H9 (cell line): ENCODE data around the gene DNHD1. TPM values are rescaled to one million over a fixed set of nuclear protein-coding genes. Genes with fewer than 3 reads are reported as not detected.

Source experiments
- DNase-seq: peaks from one replicate; pipeline ENCODE4 v3.0.0-alpha.2; 2017
- H2AFZ ChIP-seq: one replicate; pipeline ENCODE4 v1.6.1; 2013; ENCODE audit warnings: mild to moderate bottlenecking, low read length, control low read depth, moderate library complexity
- H2AK5ac ChIP-seq: 2 replicates; pipeline ENCODE4 v1.6.1; 2013; ENCODE audit warnings: low read length, control low read depth, mixed read lengths; ENCODE audit not compliant: insufficient read length
- H2BK120ac ChIP-seq: one replicate; pipeline ENCODE4 v1.6.1; 2013; ENCODE audit warnings: low read depth, mild to moderate bottlenecking, low read length, control low read depth, inconsistent platforms; ENCODE audit not compliant: poor library complexity, severe bottlenecking
- H2BK12ac ChIP-seq: 2 replicates; pipeline ENCODE4 v1.6.1; 2013; ENCODE audit warnings: low read length, control low read depth, mixed read lengths, low read depth; ENCODE audit not compliant: insufficient read length
- H2BK15ac ChIP-seq: 2 replicates; pipeline ENCODE4 v1.6.1; 2013; ENCODE audit warnings: low read depth, low read length, control low read depth
- H2BK20ac ChIP-seq: one replicate; pipeline ENCODE4 v1.6.1; 2013; ENCODE audit warnings: low read depth, mild to moderate bottlenecking, low read length, control low read depth, inconsistent platforms; ENCODE audit not compliant: poor library complexity, severe bottlenecking
- H2BK5ac ChIP-seq: 2 replicates; pipeline ENCODE4 v1.6.1; 2013; ENCODE audit warnings: low read length, control low read depth, mixed read lengths; ENCODE audit not compliant: insufficient read length
- H3K14ac ChIP-seq: 2 replicates; pipeline ENCODE4 v1.6.1; 2013; ENCODE audit warnings: low read length, control low read depth; ENCODE audit not compliant: insufficient read depth
- H3K18ac ChIP-seq: 2 replicates; pipeline ENCODE4 v1.6.1; 2013; ENCODE audit warnings: low read depth, mild to moderate bottlenecking, mixed read lengths, low read length, control low read depth; ENCODE audit not compliant: insufficient read length
- H3K23ac ChIP-seq: 2 replicates; pipeline ENCODE4 v1.6.1; 2013; ENCODE audit warnings: low read length, control low read depth, mixed read lengths, low read depth; ENCODE audit not compliant: insufficient read length
- H3K23me2 ChIP-seq: 2 replicates; pipeline ENCODE4 v1.6.1; 2013; ENCODE audit warnings: low read depth, mild to moderate bottlenecking, mixed read lengths, low read length, control low read depth; ENCODE audit not compliant: insufficient read length, poor library complexity, severe bottlenecking
- H3K27ac ChIP-seq: 2 replicates; pipeline ENCODE4 v1.5.1; 2013; ENCODE audit warnings: low read length, control low read depth, mixed read lengths, low read depth; ENCODE audit not compliant: insufficient read length
- H3K27me3 ChIP-seq: 2 replicates; pipeline ENCODE4 v1.6.1; 2013; ENCODE audit warnings: low read length, control low read depth, inconsistent platforms; ENCODE audit not compliant: insufficient read depth
- H3K4ac ChIP-seq: 2 replicates; pipeline ENCODE4 v1.6.1; 2013; ENCODE audit warnings: low read depth, mild to moderate bottlenecking, control low read depth, inconsistent platforms, low read length, moderate library complexity
- H3K4me1 ChIP-seq: 2 replicates; pipeline ENCODE4 v1.6.1; 2013; ENCODE audit warnings: low read length, control low read depth, inconsistent platforms; ENCODE audit not compliant: insufficient read depth
- H3K4me2 ChIP-seq: 2 replicates; pipeline ENCODE4 v1.6.1; 2013; ENCODE audit warnings: low read length, control low read depth, mixed read lengths; ENCODE audit not compliant: insufficient read length, insufficient read depth
- H3K56ac ChIP-seq: 2 replicates; pipeline ENCODE4 v1.6.1; 2013; ENCODE audit warnings: low read depth, mild to moderate bottlenecking, mixed read lengths, low read length, control low read depth; ENCODE audit not compliant: insufficient read length
- H3K79me1 ChIP-seq: 2 replicates; pipeline ENCODE4 v1.6.1; 2013; ENCODE audit warnings: low read depth, mild to moderate bottlenecking, moderate library complexity, low read length, control low read depth, inconsistent platforms; ENCODE audit not compliant: insufficient read depth, poor library complexity, severe bottlenecking
- H3K79me2 ChIP-seq: 2 replicates; pipeline ENCODE4 v1.6.1; 2013; ENCODE audit warnings: low read length, control low read depth, inconsistent platforms; ENCODE audit not compliant: insufficient read depth
- H3K9ac ChIP-seq: 2 replicates; pipeline ENCODE4 v1.6.1; 2013; ENCODE audit warnings: low read length, control low read depth, mixed read lengths; ENCODE audit not compliant: insufficient read length; ENCODE audit errors: extremely low read depth
- H3K9me3 ChIP-seq: one replicate; pipeline ENCODE4 v1.6.1; 2013; ENCODE audit warnings: low read depth, low read length, inconsistent platforms; ENCODE audit not compliant: control insufficient read depth
- H3T11ph ChIP-seq: one replicate; pipeline ENCODE4 v1.6.1; 2013; ENCODE audit warnings: mild to moderate bottlenecking, low read length, control low read depth, inconsistent platforms
- H4K20me1 ChIP-seq: one replicate; pipeline ENCODE4 v1.6.1; 2013; ENCODE audit not compliant: control insufficient read depth, insufficient read length, insufficient read depth
- H4K5ac ChIP-seq: 2 replicates; pipeline ENCODE4 v1.6.1; 2013; ENCODE audit warnings: low read depth, mild to moderate bottlenecking, mixed read lengths, low read length, control low read depth; ENCODE audit not compliant: insufficient read length
- H4K8ac ChIP-seq: replicated peaks from 2 replicates; pipeline ENCODE4 v1.6.1; 2013; ENCODE audit warnings: low read length, control low read depth, mixed read lengths, low read depth; ENCODE audit not compliant: insufficient read length
- H4K91ac ChIP-seq: 2 replicates; pipeline ENCODE4 v1.6.1; 2013; ENCODE audit warnings: low read depth, mild to moderate bottlenecking, moderate library complexity, mixed read lengths, low read length, control low read depth; ENCODE audit not compliant: insufficient read length
- H3K27ac Mint-ChIP-seq, 3 experiments: 2 replicates in 2 of 3; 3 replicates in 1 of 3; pipeline ENCODE4 v1.8.0; 2020 to 2021; ENCODE audit warnings: mixed read lengths in 3 of 3, mild to moderate bottlenecking in 1 of 3, moderate library complexity in 1 of 3
- H3K27me3 Mint-ChIP-seq: 2 replicates; pipeline ENCODE4 v1.8.0; 2021; ENCODE audit warnings: low read depth, mild to moderate bottlenecking, moderate library complexity, mixed read lengths
- H3K36me3 Mint-ChIP-seq, 3 experiments: 2 replicates in 2 of 3; 3 replicates in 1 of 3; pipeline ENCODE4 v1.8.0; 2020 to 2021; ENCODE audit warnings: low read depth in 3 of 3, mixed read lengths in 3 of 3; ENCODE audit not compliant: insufficient read depth in 1 of 3
- H3K4me1 Mint-ChIP-seq, 2 experiments: 2 replicates each; pipeline ENCODE4 v1.8.0; 2020; ENCODE audit warnings: mixed read lengths in 2 of 2
- H3K4me3 Mint-ChIP-seq, 2 experiments: 2 replicates in 1 of 2; 3 replicates in 1 of 2; pipeline ENCODE4 v1.8.0; 2020 to 2021; ENCODE audit warnings: mild to moderate bottlenecking in 2 of 2, mixed read lengths in 2 of 2, moderate library complexity in 1 of 2
- H3K9me3 Mint-ChIP-seq, 2 experiments: 2 replicates in 1 of 2; 3 replicates in 1 of 2; pipeline ENCODE4 v1.8.0; 2020; ENCODE audit warnings: mild to moderate bottlenecking in 2 of 2, mixed read lengths in 2 of 2, moderate library complexity in 1 of 2
- CTCF ChIP-seq: fragments of 200-600 bp; sonication (generic); conservative IDR thresholded peaks from 3 replicates; pipeline ENCODE4 v1.8.0; 2021; ENCODE audit warnings: antibody characterized with exemption, mild to moderate bottlenecking
- WGBS: extraction: QIAGEN DNeasy Blood & Tissue Kit; methylation state at CpG from one replicate; pipeline ENCODE4 v1.1.7; 2013; ENCODE audit warnings: missing lambda C conversion rate, low lambda C conversion rate, mixed read lengths; ENCODE audit not compliant: insufficient read length; ENCODE audit errors: extremely low coverage; 5-methylcytosine and 5-hydroxymethylcytosine counted together
- total RNA-seq: library from RNA; stranded (reverse); gene quantifications from 2 replicates; pipeline ENCODE4 v1.2.1, GENCODE V29; 2021

Gene DNHD1
- total RNA-seq, 1 experiment from 2014 or later = 3.5 TPM

- no peaks in the 10 kb centered on the region for H4K20me1 ChIP-seq
- no peaks in the 10 kb centered on the region; the same call in 1 of the 2 replicates for H3K27me3 Mint-ChIP-seq
- WGBS = no CpG with 5 or more reads among the region's 11 CpGs
- H3K4ac ChIP-seq = peak overlapping the region; percentile 64; the same call in 1 of the 2 replicates
- no peak overlapping the region for H3K56ac ChIP-seq
- no peak for TF ChIP-seq CTCF
- no peak overlapping the region for H2BK12ac ChIP-seq
- H2BK20ac ChIP-seq = no peak overlapping the region
- H3K14ac ChIP-seq = peak overlapping the region; percentile 87; the same call in 1 of the 2 replicates
- H3K23ac ChIP-seq = no peak overlapping the region
- H2AFZ ChIP-seq = no peak overlapping the region
- DNase-seq = peak; percentile 97
- peak overlapping the region; percentile 41 for H3K4me2 ChIP-seq
- H2BK120ac ChIP-seq = peak overlapping the region; percentile 39
- peaks cover 32 to 53% (median 50%) of the 10 kb centered on the region in 3 experiments; a peak in 6 of 7 replicates for H3K36me3 Mint-ChIP-seq
- no peaks in the 10 kb centered on the region for H3K9me3 ChIP-seq
- peak overlapping the region; percentile 18 for H3K9ac ChIP-seq
- H3T11ph ChIP-seq = no peak overlapping the region
- no peak overlapping the region for H4K5ac ChIP-seq
- peaks cover 7% of the 10 kb centered on the region; the same call in 1 of the 2 replicates for H3K79me2 ChIP-seq
- peak overlapping the region; percentile 25 to 45; a peak in 4 of 5 replicates for H3K4me3 Mint-ChIP-seq
- H3K23me2 ChIP-seq = peaks cover 19% of the 10 kb centered on the region
- H2BK15ac ChIP-seq = no peak overlapping the region
- H3K18ac ChIP-seq = peak overlapping the region; percentile 88
- no peaks in the 10 kb centered on the region for H3K9me3 Mint-ChIP-seq
- no peak overlapping the region for H2BK5ac ChIP-seq
- H3K4me1 ChIP-seq = peaks cover 3% of the 10 kb centered on the region; the same call in 1 of the 2 replicates
- H3K27me3 ChIP-seq = no peaks in the 10 kb centered on the region
- no peak overlapping the region for H4K91ac ChIP-seq
- H4K8ac ChIP-seq = no peak overlapping the region
- no peaks in the 10 kb centered on the region for H3K79me1 ChIP-seq
- H3K27ac Mint-ChIP-seq = peak overlapping the region; percentile 86 to 98 (median 97); a peak in 5 of 7 replicates
- H3K4me1 Mint-ChIP-seq = peaks cover 24% of the 10 kb centered on the region in 2 experiments
- no peak overlapping the region for H2AK5ac ChIP-seq
- H3K27ac ChIP-seq = peak overlapping the region; percentile 72
Measured at GRCh38 chr11:6606471-6607189, 109.5 kb downstream of the DNHD1 start.
